Activated CD8-positive, alpha-beta memory T cell treated with anti-CD3 and anti-CD28 coated beads, Interleukin-2, amount 10 ng/mL, durations not matched to agents 7 days and 5 days (primary cell): Measurements from ENCODE around the gene ZNF442. TPM values are rescaled to one million over a fixed set of nuclear protein-coding genes. Genes with fewer than 3 reads are reported as not detected.
"Not testable (repeated sequence)": the region's sequence is repeated elsewhere in the genome, so short reads cannot be mapped to it uniquely, and the experiment has no call there.

Experiments used
- ATAC-seq: fragments of 150-1000 bp; cut with Tn5 transposase; one replicate; pipeline ENCODE4 v1.10.0; 2021; ENCODE audit warnings: moderate library complexity
- CTCF ChIA-PET: fragments of 350-600 bp; sonication (Branson Sonifier 250); formaldehyde crosslinking; loops from one replicate; lab custom pipeline; 2021; ENCODE audit warnings: antibody characterized with exemption; lab: Charles Lee
- DNase-seq: peaks from one replicate; pipeline ENCODE4 v3.0.0-alpha.2; 2020
- H3K27ac Mint-ChIP-seq: one replicate; pipeline ENCODE4 v1.8.0; 2021; ENCODE audit warnings: mild to moderate bottlenecking, mixed read lengths
- H3K27me3 Mint-ChIP-seq: one replicate; pipeline ENCODE4 v1.8.0; 2021; ENCODE audit warnings: mixed read lengths
- H3K36me3 Mint-ChIP-seq: one replicate; pipeline ENCODE4 v1.8.0; 2021; ENCODE audit warnings: mild to moderate bottlenecking, mixed read lengths
- H3K4me1 Mint-ChIP-seq: one replicate; pipeline ENCODE4 v1.8.0; 2021; ENCODE audit warnings: mixed read lengths
- H3K4me3 Mint-ChIP-seq: one replicate; pipeline ENCODE4 v1.8.0; 2021; ENCODE audit warnings: mild to moderate bottlenecking, moderate library complexity, mixed read lengths
- H3K9me3 Mint-ChIP-seq: one replicate; pipeline ENCODE4 v1.8.0; 2022; ENCODE audit warnings: low read depth, mixed read lengths
- total RNA-seq, 2 experiments: library from RNA; stranded (reverse); gene quantifications; one replicate each; pipeline ENCODE4 v1.2.3, GENCODE V29; 2021

The ZNF442 gene
- under 1 TPM; 0.55 to 0.56 TPM for total RNA-seq

DNA sequence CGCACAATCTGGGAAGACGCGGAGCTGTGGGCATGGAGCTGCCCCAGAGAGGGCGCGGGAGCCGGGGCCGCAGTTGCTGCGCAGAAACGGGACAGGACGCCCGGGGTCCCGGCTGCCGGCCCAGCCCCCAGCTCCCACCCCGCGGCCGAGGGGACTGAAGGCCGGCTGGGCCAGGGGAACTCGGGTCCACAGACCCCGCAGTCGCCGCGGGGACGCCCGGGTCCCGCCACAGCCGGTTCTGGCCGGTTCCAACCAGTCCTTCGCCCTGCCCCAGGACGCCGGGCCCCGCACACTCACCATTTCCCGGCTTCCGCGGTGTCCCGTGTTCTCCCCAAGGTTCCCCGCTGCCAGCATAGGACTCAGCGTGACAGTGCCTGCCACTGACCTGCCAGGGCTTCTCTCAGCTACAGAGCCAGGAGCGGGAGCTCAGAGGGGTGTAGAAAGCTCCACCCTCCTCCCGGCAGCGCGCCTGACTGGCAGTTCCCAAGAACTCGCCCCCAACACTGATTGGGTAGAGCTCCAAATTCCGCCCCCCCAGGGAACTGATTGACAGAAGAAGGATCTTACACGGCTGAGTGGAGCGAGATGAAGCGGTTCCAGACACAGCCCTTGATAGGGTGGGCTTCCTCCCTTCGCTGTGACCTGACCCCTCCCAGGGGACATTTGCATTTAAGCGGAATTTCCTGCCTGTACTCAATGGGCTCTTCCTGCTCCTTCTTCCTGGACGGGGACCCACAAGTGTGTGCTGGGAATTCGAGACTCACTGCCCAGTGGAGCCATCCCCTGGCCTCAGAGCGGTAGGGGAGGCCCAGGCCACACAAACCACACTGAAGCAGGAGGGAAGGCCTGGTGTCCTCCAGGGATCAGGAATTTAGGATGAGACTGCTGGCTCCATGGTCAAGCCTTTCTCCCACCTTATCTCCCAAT is at the start of gene ZNF442:
Gene ZNF442, minus strand, starts transcription at position 448 of the 927 bp plus-strand sequence. CDS start 2,052 bp downstream, outside the sequence.
- Mint-ChIP-seq H3K27me3 (peaks cover 2% of the 10 kb centered on the region), H3K27ac (peak within 1 kb of the TSS; percentile 83), H3K4me1 (peaks cover 15% of the 10 kb centered on the region), H3K4me3 (peak within 1 kb of the TSS; percentile 90), H3K9me3 (peaks cover 10% of the 10 kb centered on the region), H3K36me3 (peaks cover 11% of the 10 kb centered on the region)
- CTCF ChIA-PET, result interaction anchor here (0.9 to 1.1 kb wide), 3 partner anchors 33 to 274 kb away, joined by 3 to 4 read pairs (median 4); no protein-coding TSS in a partner anchor
- peak; percentile 100 for ATAC-seq
- DNase-seq, result peak; percentile 93

DNA sequence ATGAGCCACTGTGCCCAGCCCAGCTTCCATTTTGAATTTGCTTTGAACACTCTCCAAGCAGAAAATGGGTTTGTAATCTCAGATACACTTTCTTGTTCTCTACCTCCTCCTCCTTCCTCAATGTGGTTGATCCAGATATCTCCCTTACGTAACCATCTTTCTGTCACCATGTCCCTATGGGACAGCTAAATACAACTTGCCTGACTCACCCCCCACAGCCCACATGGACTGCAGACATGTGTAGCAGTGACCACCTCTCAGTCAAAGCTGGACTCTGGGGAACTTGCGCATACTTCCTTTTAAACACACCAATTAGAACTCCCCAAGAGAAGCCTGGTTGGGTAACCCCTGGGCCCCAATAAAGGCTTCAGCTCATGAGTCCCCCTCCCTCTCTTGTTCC is 46.4 kb upstream of the ZNF442 start:
- no peaks in the 10 kb centered on the region for H3K27me3 Mint-ChIP-seq
- DNase-seq (no peak), ATAC-seq (no peak)
- CTCF ChIA-PET, result no interaction called here
- no peak overlapping the region for H3K4me3 Mint-ChIP-seq
- no peaks in the 10 kb centered on the region for H3K4me1 Mint-ChIP-seq
- peaks cover 18% of the 10 kb centered on the region for H3K9me3 Mint-ChIP-seq
- H3K27ac Mint-ChIP-seq, result no peak overlapping the region
- peaks cover 6% of the 10 kb centered on the region for H3K36me3 Mint-ChIP-seq

DNA sequence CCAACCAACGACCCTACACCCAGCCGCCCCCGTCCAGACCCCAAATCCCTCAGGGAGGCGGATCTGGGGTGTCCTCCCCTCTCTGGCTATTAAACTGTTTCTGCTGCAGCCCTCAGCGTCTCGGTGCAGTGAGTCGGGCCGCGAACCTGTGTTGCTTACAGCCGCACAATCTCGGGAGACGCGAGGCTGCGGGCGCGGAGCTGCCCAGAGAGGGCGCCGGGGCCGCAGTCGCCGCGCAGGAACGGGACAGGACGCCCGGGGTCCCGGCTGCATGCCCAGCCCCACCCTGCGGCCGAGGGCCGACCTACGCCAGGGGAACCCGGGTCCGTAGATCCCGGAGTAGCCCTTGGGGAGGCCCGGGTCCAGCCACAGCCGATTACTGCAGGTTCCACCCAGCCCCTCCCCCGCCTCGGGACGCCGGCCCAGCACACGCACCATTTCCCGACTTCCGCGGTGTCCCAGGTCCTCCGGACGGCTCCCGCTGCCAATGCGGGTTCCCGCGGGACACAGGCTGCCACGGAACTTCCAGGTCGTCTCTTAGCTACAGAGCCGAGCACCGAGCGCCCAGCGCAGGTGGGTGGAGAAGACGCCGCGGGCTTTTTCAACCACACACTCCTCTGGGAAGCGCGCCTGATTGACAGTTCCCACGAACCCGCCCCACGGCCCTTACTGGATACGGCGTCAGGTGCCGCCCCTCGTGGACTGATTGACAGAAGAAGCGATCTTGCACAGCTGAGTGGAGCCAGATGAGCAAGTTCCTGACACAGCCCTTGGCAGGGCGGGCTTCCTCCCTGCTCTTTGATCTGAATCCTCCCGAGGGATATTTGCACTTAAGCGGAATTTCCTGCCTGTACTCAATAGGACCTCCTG is 35.4 kb upstream of the ZNF442 start, which contains the start of gene ZNF799:
Gene ZNF799, minus strand, starts transcription at position 639 of the 870 bp plus-strand sequence. Its CDS starts 201 bp downstream, at position 438.
- peak within 1 kb of the TSS; percentile 85 for H3K4me3 Mint-ChIP-seq
- H3K36me3 Mint-ChIP-seq, result peaks cover 23% of the 10 kb centered on the region
- no peaks in the 10 kb centered on the region for H3K27me3 Mint-ChIP-seq
- CTCF ChIA-PET, result interaction anchor here (0.6 to 0.7 kb wide), 2 partner anchors 68 to 82 kb away, joined by 3 read pairs; no protein-coding TSS in a partner anchor
- DNase-seq (peak; percentile 92), ATAC-seq (peak; percentile 98)
- peaks cover 10% of the 10 kb centered on the region for H3K9me3 Mint-ChIP-seq
- H3K27ac Mint-ChIP-seq, result peak within 1 kb of the TSS; percentile 68
- H3K4me1 Mint-ChIP-seq, result peaks cover 9% of the 10 kb centered on the region

DNA sequence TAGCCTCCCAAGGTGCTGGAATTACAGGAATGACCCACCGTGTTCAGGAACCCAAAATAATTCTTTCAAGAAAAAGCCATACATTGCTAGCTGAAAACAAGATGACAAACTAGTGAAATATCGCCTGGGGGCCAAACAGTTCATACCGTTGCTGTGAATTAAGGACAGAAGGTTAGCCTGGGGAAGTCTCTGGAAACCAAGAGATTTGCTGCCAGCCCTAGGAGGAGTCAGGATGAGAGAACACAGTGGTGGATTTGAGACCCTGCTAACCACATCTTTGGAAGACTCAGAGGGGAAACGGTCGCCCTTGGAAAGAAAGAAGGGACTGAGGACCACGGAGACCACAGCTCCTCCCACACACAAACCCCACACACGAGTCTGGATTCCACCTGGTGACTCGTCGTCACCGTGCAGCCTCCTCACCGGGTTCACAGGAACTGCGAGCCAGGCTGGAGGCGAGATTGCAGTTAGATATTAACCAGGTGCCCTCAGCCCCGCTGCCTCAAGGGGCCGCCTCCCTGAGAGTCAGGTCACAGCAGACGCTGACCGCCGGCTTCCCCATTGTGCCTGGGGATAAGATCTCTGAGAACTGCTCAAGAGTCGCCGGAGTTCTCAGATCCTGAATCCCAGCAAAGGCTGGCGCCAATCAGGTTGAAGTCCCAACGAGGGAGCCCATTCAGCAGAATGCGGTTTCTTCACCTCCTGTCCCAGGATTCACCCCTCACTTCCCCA is 34.6 kb upstream of the ZNF442 start:
- peaks cover 13% of the 10 kb centered on the region for H3K9me3 Mint-ChIP-seq
- CTCF ChIA-PET, result not testable (repeated sequence)

GRCh38 chr19:12391148-12391547 is 25.7 kb upstream of the ZNF442 start:
- peaks cover 75% of the 10 kb centered on the region for H3K36me3 Mint-ChIP-seq
- H3K27ac Mint-ChIP-seq, DNase-seq, CTCF ChIA-PET, H3K4me3 Mint-ChIP-seq, H3K27me3 Mint-ChIP-seq, ATAC-seq, H3K4me1 Mint-ChIP-seq: not testable (repeated sequence)
- peaks cover 37% of the 10 kb centered on the region for H3K9me3 Mint-ChIP-seq

More for the DNA sequence above, 34.6 kb upstream of the ZNF442 start:
- not testable (repeated sequence) for H3K4me1 Mint-ChIP-seq, H3K27me3 Mint-ChIP-seq
- Mint-ChIP-seq H3K4me3 (peak overlapping the region; percentile 85), H3K36me3 (peaks cover 28% of the 10 kb centered on the region), H3K27ac (peak overlapping the region; percentile 24)
- ATAC-seq (peak; percentile 13), DNase-seq (peak; percentile 42)

- CTCF ChIA-PET, H3K27me3 Mint-ChIP-seq, DNase-seq, H3K4me3 Mint-ChIP-seq, H3K27ac Mint-ChIP-seq, H3K4me1 Mint-ChIP-seq, ATAC-seq: not testable (repeated sequence)
- Mint-ChIP-seq H3K9me3 (peaks cover 17% of the 10 kb centered on the region), H3K36me3 (peaks cover 44% of the 10 kb centered on the region)
These were observed 20.9 kb upstream of the ZNF442 start for GRCh38 chr19:12386365-12386764.

- CTCF ChIA-PET, result no interaction called here
- ATAC-seq (no peak), DNase-seq (no peak)
- H3K27me3 Mint-ChIP-seq, result no peaks in the 10 kb centered on the region
- no peak overlapping the region for H3K4me3 Mint-ChIP-seq
- H3K9me3 Mint-ChIP-seq, result peaks cover 35% of the 10 kb centered on the region
- peaks cover 18% of the 10 kb centered on the region for H3K36me3 Mint-ChIP-seq
- H3K4me1 Mint-ChIP-seq, result no peaks in the 10 kb centered on the region
- no peak overlapping the region for H3K27ac Mint-ChIP-seq
These were observed 14.9 kb upstream of the ZNF442 start for GRCh38 chr19:12380444-12380737.

DNA sequence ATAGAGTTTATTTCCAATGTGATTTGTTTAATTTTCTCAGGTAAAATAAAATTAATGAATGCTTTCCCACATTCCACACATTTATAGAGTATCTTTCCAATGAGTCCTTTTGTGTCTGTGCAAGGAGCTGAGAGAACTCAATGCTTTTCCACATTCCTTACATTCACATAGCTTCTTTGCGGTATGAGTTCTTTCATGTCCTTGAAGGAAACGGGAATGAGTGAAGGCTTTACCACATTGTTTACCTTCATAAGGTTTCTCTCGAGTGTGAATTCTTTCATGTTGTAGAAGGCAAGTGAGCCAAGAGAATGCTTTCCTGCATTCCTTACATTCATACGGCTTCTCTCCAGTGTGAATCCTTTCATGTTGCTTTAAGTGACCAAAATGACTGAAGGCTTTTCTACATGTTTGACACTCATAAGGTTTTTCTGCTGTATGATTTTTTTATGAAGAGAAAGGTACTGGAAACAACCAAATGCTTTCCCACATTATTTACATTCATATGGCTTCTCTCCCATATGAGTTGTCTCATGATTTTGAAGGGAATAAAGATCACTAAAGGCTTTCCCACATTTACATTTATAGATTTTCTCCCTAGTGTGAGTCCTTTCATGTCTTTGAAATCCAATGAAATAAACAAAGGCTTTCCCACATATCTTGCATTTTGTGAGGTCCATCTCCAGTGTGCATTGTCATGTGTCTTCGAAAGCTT is 14.4 kb upstream of the ZNF442 start:
- H3K36me3 Mint-ChIP-seq, result peaks cover 20% of the 10 kb centered on the region
- H3K4me1 Mint-ChIP-seq, result no peaks in the 10 kb centered on the region
- ATAC-seq, result no peak
- H3K9me3 Mint-ChIP-seq, result peaks cover 37% of the 10 kb centered on the region
- DNase-seq, result no peak
- H3K27me3 Mint-ChIP-seq, result no peaks in the 10 kb centered on the region
- H3K4me3 Mint-ChIP-seq, result no peak overlapping the region
- CTCF ChIA-PET, result no interaction called here
- no peak overlapping the region for H3K27ac Mint-ChIP-seq

GRCh38 chr19:12374026-12374425 is 8.5 kb upstream of the ZNF442 start:
- H3K9me3 Mint-ChIP-seq, result peaks cover 25% of the 10 kb centered on the region
- CTCF ChIA-PET, result no interaction called here
- no peak for ATAC-seq

DNA sequence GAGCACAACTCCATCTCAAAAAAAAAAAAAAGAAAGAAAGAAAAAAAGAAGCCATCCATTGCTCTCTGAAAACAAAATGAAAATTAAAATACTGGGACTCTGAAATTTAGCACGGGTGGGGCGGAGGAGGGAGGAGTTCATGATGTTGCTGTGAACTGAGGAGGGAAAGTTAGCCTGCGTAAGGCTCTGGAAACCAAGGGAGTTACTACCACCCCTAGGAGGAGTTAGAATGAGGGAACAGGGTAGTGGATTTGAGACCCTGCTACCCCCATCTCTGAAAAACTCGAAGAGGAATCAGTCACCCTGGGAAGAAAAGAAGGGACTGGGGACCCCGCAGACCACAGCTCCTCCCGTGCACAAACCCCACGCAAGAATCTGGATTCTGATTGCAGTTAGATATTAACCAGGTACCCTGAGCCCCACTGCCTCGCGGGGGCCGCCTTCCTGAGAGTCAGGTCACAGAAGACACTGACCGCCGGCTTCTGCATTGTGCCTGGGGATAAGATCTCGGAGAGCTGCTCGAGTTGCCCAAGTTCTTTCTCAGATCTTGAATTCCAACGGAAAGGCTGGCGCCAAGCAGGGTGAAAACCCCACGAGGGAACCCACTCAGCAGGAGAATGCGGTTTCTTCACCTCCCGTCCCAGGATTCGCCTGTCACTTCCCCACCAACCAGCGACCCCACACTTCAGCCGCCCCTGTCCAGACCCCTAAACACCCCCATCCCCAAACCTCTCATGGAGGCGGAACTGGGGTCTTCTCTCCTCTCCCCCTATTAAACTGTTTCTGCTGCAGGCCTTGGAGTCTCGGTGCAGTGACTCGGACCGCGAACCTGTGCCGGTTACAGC is 870 bp downstream of the ZNF442 start:
- Mint-ChIP-seq H3K4me1 (peaks cover 15% of the 10 kb centered on the region), H3K9me3 (peaks cover 10% of the 10 kb centered on the region), H3K4me3 (peak overlapping the region; percentile 90), H3K27ac (peak overlapping the region; percentile 56), H3K27me3 (peaks cover 2% of the 10 kb centered on the region), H3K36me3 (peaks cover 13% of the 10 kb centered on the region)
- CTCF ChIA-PET, result interaction anchor here (0.9 to 1.1 kb wide), 3 partner anchors 33 to 274 kb away, joined by 3 to 4 read pairs (median 4); no protein-coding TSS in a partner anchor
- DNase-seq (no peak), ATAC-seq (no peak)

More at GRCh38 chr19:12374026-12374425, 8.5 kb upstream of the ZNF442 start:
- no peak for DNase-seq
- Mint-ChIP-seq H3K27ac (no peak overlapping the region), H3K27me3 (no peaks in the 10 kb centered on the region), H3K36me3 (peaks cover 7% of the 10 kb centered on the region), H3K4me3 (no peak overlapping the region), H3K4me1 (no peaks in the 10 kb centered on the region)

- H3K4me3 Mint-ChIP-seq, ATAC-seq, H3K27me3 Mint-ChIP-seq, CTCF ChIA-PET, DNase-seq, H3K27ac Mint-ChIP-seq: not testable (repeated sequence)
- Mint-ChIP-seq H3K36me3 (peaks cover 23% of the 10 kb centered on the region), H3K9me3 (peaks cover 14% of the 10 kb centered on the region), H3K4me1 (peaks cover 15% of the 10 kb centered on the region)
These were observed 3.2 kb downstream of the ZNF442 start for GRCh38 chr19:12362236-12362635.
